D721Med (cell line): ENCODE measurements around the gene FUT8.
A peak's percentile ranks its signal among the peaks of the same experiment; 100 is the strongest.
"Not testable (repeated sequence)": the region's sequence is repeated elsewhere in the genome, so short reads cannot be mapped to it uniquely, and the experiment has no call there.

ENCODE experiments used
- DNase-seq: peaks from one replicate; pipeline ENCODE4 v3.0.0; 2011; ENCODE audit warnings: low spot score; ENCODE audit not compliant: insufficient read length
- FAIRE-seq: peaks from 2 replicates; lab custom pipeline; 2011; peaks lifted over from hg19 to GRCh38; lab: Jason Lieb, UNC
- TF ChIP-seq, protein P1 (sequence below): IDR thresholded peaks from 2 replicates; pipeline ENCODE4 v1.5.1; 2012; ENCODE audit warnings: mild to moderate bottlenecking, control low read depth; ENCODE audit not compliant: insufficient read depth; ENCODE audit errors: missing control alignments

FUT8 gene

GRCh38 chr14:65676361-65677014 lies 264.0 kb downstream of the FUT8 start:
- FAIRE-seq (no peak), DNase-seq (no peak)
- TF ChIP-seq, protein P1, sequence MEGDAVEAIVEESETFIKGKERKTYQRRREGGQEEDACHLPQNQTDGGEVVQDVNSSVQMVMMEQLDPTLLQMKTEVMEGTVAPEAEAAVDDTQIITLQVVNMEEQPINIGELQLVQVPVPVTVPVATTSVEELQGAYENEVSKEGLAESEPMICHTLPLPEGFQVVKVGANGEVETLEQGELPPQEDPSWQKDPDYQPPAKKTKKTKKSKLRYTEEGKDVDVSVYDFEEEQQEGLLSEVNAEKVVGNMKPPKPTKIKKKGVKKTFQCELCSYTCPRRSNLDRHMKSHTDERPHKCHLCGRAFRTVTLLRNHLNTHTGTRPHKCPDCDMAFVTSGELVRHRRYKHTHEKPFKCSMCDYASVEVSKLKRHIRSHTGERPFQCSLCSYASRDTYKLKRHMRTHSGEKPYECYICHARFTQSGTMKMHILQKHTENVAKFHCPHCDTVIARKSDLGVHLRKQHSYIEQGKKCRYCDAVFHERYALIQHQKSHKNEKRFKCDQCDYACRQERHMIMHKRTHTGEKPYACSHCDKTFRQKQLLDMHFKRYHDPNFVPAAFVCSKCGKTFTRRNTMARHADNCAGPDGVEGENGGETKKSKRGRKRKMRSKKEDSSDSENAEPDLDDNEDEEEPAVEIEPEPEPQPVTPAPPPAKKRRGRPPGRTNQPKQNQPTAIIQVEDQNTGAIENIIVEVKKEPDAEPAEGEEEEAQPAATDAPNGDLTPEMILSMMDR = no peak

- DNase-seq = no peak
- no peak for FAIRE-seq
- TF ChIP-seq, protein P1 = no peak
Observed at GRCh38 chr14:65685572-65685971, 273.0 kb downstream of the FUT8 start.

DNA sequence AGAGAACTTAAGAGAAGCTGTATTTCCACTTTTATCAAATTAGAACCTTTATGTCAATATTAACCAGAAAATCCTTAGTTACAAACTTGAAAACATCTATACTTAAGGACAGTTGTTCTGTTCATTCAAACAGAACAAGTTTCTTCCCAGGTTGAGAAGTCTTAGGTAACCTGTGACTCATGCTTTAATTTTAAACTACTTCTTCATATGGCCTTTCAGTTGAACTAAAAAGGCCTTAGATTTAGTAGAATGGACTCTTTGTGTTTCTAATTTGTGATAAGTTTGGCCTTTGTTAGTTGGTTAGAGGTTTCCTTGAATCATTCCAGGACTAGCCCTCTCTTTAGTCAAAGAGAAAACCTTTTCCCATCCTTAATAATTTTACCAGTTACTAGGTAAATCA lies 274.2 kb downstream of the FUT8 start:
- TF ChIP-seq, protein P1 = no peak
- peak; percentile 58 for FAIRE-seq

DNA sequence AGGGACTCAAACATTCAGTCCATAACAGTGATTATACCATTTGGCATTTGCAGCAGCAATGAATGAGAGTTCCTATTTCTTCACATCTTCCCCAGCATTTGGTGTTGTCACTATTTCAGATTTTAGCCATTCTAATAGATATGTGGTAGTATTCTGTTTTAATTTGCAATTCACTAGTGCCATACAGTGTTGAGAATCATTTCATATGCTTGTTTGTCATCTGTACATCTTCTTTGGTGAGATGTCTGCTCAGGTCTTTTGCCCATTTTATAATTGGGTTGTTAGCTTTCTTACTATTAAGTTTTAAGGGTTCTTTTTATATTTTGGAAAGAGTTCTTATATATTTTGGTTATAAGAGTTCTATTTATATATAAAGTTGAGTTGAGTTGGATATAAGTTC lies 276.5 kb downstream of the FUT8 start:
- DNase-seq = no peak
- FAIRE-seq = no peak
- TF ChIP-seq, protein P1 = no peak

More for the DNA sequence above, 274.2 kb downstream of the FUT8 start:
- DNase-seq = no peak

DNA sequence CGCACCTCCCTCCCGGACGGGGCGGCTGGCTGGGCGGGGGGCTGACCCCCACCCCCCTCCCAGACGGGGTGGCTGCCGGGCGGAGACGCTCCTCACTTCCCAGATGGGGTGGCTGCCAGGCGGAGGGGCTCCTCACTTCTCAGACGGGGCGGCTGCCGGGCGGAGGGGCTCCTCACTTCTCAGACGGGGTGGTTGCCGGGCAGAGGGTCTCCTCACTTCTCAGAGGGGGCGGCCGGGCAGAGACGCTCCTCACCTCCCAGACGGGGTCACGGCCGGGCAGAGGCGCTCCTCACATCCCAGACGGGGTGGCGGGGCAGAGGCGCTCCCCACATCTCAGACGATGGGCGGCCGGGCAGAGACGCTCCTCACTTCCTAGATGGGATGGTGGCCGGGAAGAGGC lies 280.0 kb downstream of the FUT8 start:
- DNase-seq, FAIRE-seq: not testable (repeated sequence)

DNA sequence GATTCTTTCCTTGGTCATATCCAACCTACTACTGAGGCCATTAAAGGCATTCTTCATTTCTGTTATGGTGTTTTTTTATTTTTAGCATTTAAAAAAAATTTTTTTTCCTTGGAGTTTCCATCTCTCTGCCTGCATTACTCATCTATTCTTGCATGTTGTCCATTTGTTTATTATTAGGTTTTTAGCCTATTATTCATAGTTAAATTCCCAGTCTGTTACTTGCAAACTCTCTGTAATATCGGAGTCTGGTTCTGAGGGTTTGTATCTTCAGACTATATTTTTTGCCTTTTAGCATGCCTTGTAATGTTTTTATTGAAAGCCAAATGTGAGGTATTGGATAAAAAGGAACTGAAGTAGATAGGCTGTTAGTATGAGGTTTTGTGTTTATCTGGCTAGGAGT lies 284.3 kb downstream of the FUT8 start:
- TF ChIP-seq, protein P1 = no peak
- FAIRE-seq (no peak), DNase-seq (no peak)

- no peak for FAIRE-seq
- TF ChIP-seq, protein P1 = no peak
- DNase-seq = no peak
Observed at GRCh38 chr14:65703521-65703920, 291.0 kb downstream of the FUT8 start.
